Measurements from ENCODE around the gene CDH5. TPM values are rescaled to one million over a fixed set of nuclear protein-coding genes. Genes with fewer than 3 reads are reported as not detected.

The CDH5 gene
- total RNA-seq, 2 donors from 2014 or later, result 10.4 to 15.8 TPM

- TF ChIP-seq POLR2A (IDR thresholded peaks at IDR 0.05), result no peak
- TF ChIP-seq, protein P1, sequence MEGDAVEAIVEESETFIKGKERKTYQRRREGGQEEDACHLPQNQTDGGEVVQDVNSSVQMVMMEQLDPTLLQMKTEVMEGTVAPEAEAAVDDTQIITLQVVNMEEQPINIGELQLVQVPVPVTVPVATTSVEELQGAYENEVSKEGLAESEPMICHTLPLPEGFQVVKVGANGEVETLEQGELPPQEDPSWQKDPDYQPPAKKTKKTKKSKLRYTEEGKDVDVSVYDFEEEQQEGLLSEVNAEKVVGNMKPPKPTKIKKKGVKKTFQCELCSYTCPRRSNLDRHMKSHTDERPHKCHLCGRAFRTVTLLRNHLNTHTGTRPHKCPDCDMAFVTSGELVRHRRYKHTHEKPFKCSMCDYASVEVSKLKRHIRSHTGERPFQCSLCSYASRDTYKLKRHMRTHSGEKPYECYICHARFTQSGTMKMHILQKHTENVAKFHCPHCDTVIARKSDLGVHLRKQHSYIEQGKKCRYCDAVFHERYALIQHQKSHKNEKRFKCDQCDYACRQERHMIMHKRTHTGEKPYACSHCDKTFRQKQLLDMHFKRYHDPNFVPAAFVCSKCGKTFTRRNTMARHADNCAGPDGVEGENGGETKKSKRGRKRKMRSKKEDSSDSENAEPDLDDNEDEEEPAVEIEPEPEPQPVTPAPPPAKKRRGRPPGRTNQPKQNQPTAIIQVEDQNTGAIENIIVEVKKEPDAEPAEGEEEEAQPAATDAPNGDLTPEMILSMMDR (IDR thresholded peaks at IDR 0.05), result no peak
- intact Hi-C loops (cut with DNase I), result no loop called here
- peak; percentile 20 for ATAC-seq
These were observed 6.5 kb upstream of the CDH5 start for GRCh38 chr16:66359811-66360608.

GRCh38 chr16:66360624-66361324 is 5.7 kb upstream of the CDH5 start:
- H3K27me3 ChIP-seq, result no peaks in the 10 kb centered on the region
- H3K9me3 ChIP-seq, result no peaks in the 10 kb centered on the region
- no peaks in the 10 kb centered on the region for H3K4me1 ChIP-seq
- TF ChIP-seq, protein P1 (IDR thresholded peaks at IDR 0.05), result no peak
- no peak for TF ChIP-seq POLR2A (IDR thresholded peaks at IDR 0.05)
- ATAC-seq (peak; percentile 14), DNase-seq (no peak)
- H3K36me3 ChIP-seq (replicated peaks in 1 of 2; ENCODE audit: insufficient read depth in 1 of 2, low read depth in 2 of 2), result no peaks in the 10 kb centered on the region
- H3K27ac ChIP-seq, result peak overlapping the region in 2 of 4 donors; percentile 12 to 18
- 40 to 52% methylated on average over 7 to 12 of the region's 12 CpGs for WGBS, 2 donors
- H3K4me3 ChIP-seq, result no peak overlapping the region
- intact Hi-C loops (cut with DNase I), result no loop called here

More at GRCh38 chr16:66359811-66360608, 6.5 kb upstream of the CDH5 start:
- Histone ChIP-seq H3K27ac (peak overlapping the region in 1 of 4 donors; percentile 4), H3K27me3 (no peaks in the 10 kb centered on the region), H3K36me3 (replicated peaks in 1 of 2; ENCODE audit: insufficient read depth in 1 of 2, low read depth in 2 of 2) (no peaks in the 10 kb centered on the region), H3K9me3 (no peaks in the 10 kb centered on the region), H3K4me1 (no peaks in the 10 kb centered on the region), H3K4me3 (no peak overlapping the region)
- DNase-seq, result no peak
- WGBS, 2 donors, result 67 to 75% methylated on average over 8 to 12 of the region's 12 CpGs

DNA sequence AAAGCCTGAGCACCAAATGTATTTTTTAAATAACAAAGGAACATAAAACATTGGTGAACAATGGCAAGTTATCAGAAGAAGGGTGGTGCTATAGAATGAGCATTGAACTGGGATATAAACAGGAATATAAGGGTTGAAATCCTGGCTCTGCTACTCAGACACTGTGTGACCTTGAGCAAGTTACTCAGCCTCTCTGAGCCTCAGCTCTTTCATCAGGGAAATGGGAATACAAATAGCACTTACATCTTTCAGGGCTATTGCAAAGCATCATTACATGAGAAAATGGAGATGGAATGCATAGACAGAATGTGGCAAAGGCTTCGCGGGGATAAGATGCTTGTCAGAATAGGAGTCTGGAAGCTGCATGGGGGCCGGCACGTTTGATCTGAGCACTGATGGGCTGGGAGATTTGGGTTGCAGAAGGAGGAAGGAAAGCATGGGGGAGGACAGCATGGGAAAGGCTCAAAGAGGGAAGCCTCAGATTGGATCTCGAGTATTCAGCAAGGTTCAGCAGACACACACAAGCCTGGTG is 4.8 kb upstream of the CDH5 start:
- no peaks in the 10 kb centered on the region for H3K9me3 ChIP-seq
- TF ChIP-seq, protein P1 (IDR thresholded peaks at IDR 0.05), result no peak
- TF ChIP-seq POLR2A (IDR thresholded peaks at IDR 0.05), result no peak
- ATAC-seq (no peak), DNase-seq (no peak)
- no peaks in the 10 kb centered on the region for H3K36me3 ChIP-seq (replicated peaks in 1 of 2; ENCODE audit: insufficient read depth in 1 of 2, low read depth in 2 of 2)
- H3K27me3 ChIP-seq, result no peaks in the 10 kb centered on the region
- intact Hi-C loops (cut with DNase I), result no loop called here
- 49 to 62% methylated on average over 5 of the region's 5 CpGs for WGBS, 2 donors
- H3K4me3 ChIP-seq, result no peak overlapping the region
- H3K27ac ChIP-seq, result no peak overlapping the region
- H3K4me1 ChIP-seq, result no peaks in the 10 kb centered on the region

GRCh38 chr16:66363211-66363777 is 3.2 kb upstream of the CDH5 start:
- ATAC-seq (no peak), DNase-seq (no peak)
- Histone ChIP-seq H3K4me1 (no peaks in the 10 kb centered on the region), H3K27ac (peak overlapping the region in 1 of 4 donors; percentile 12), H3K27me3 (no peaks in the 10 kb centered on the region), H3K4me3 (no peak overlapping the region), H3K9me3 (no peaks in the 10 kb centered on the region), H3K36me3 (replicated peaks in 1 of 2; ENCODE audit: insufficient read depth in 1 of 2, low read depth in 2 of 2) (no peaks in the 10 kb centered on the region)
- intact Hi-C loops (cut with DNase I), result no loop called here
- 63 to 65% methylated on average over 13 of the region's 13 CpGs for WGBS, 2 donors
- TF ChIP-seq POLR2A (IDR thresholded peaks at IDR 0.05), result no peak
- TF ChIP-seq, protein P1 (IDR thresholded peaks at IDR 0.05), result no peak

Data from body of pancreas (tissue), 4 donors.